ENCODE measurements around the gene ATN1.

ATN1 gene

GRCh38 chr12:6963016-6963731 lies 35.4 kb downstream of the ATN1 start:
- H3K27me3 ChIP-seq, result no peaks in the 10 kb centered on the region
- no peak for TF ChIP-seq CTCF (IDR thresholded peaks at IDR 0.05)
- no peak overlapping the region for H3K4me3 ChIP-seq (ENCODE audit: low read depth in 1 of 2, low read length in 1 of 2)
- H3K4me1 ChIP-seq (ENCODE audit: control insufficient read depth in 1 of 2, insufficient read depth in 1 of 2, low read depth in 1 of 2, low read length in 1 of 2), result peaks cover 64 to 73% of the 10 kb centered on the region in 2 experiments
- no peaks in the 10 kb centered on the region for H3K9me3 ChIP-seq
- peak overlapping the region; percentile 99 for H3K27ac ChIP-seq
- H3K36me3 ChIP-seq, result peaks cover 70% of the 10 kb centered on the region

- Histone ChIP-seq H3K4me3 (ENCODE audit: low read depth in 1 of 2, low read length in 1 of 2) (no peak overlapping the region), H3K27ac (peak overlapping the region; percentile 99), H3K9me3 (no peaks in the 10 kb centered on the region), H3K4me1 (ENCODE audit: control insufficient read depth in 1 of 2, insufficient read depth in 1 of 2, low read depth in 1 of 2, low read length in 1 of 2) (peaks cover 60 to 70% of the 10 kb centered on the region in 2 experiments), H3K27me3 (no peaks in the 10 kb centered on the region), H3K36me3 (peaks cover 70% of the 10 kb centered on the region)
- no peak for TF ChIP-seq CTCF (IDR thresholded peaks at IDR 0.05)
Measured at GRCh38 chr12:6963791-6964413, 36.1 kb downstream of the ATN1 start.

GRCh38 chr12:6964605-6965025 lies 36.9 kb downstream of the ATN1 start:
- TF ChIP-seq CTCF (IDR thresholded peaks at IDR 0.05), result no peak
- Histone ChIP-seq H3K4me3 (ENCODE audit: low read depth in 1 of 2, low read length in 1 of 2) (peak overlapping the region in 1 of 2 experiments; percentile 35), H3K9me3 (no peaks in the 10 kb centered on the region), H3K36me3 (peaks cover 64% of the 10 kb centered on the region), H3K27ac (peak overlapping the region; percentile 99), H3K27me3 (no peaks in the 10 kb centered on the region), H3K4me1 (ENCODE audit: control insufficient read depth in 1 of 2, insufficient read depth in 1 of 2, low read depth in 1 of 2, low read length in 1 of 2) (peaks cover 60 to 70% of the 10 kb centered on the region in 2 experiments)

GRCh38 chr12:6965026-6965661 lies 37.4 kb downstream of the ATN1 start:
- Histone ChIP-seq H3K36me3 (peaks cover 59% of the 10 kb centered on the region), H3K4me1 (ENCODE audit: control insufficient read depth in 1 of 2, insufficient read depth in 1 of 2, low read depth in 1 of 2, low read length in 1 of 2) (peaks cover 60 to 70% of the 10 kb centered on the region in 2 experiments), H3K27me3 (no peaks in the 10 kb centered on the region), H3K27ac (peak overlapping the region; percentile 99), H3K9me3 (no peaks in the 10 kb centered on the region), H3K4me3 (ENCODE audit: low read depth in 1 of 2, low read length in 1 of 2) (peak overlapping the region in 1 of 2 experiments; percentile 35)
- peak; percentile 96 for TF ChIP-seq CTCF (IDR thresholded peaks at IDR 0.05)

GRCh38 chr12:6965714-6966113 lies 38.0 kb downstream of the ATN1 start:
- H3K27ac ChIP-seq, result peak overlapping the region; percentile 99
- no peak for TF ChIP-seq CTCF (IDR thresholded peaks at IDR 0.05)
- H3K36me3 ChIP-seq, result peaks cover 53% of the 10 kb centered on the region
- no peak overlapping the region for H3K4me3 ChIP-seq (ENCODE audit: low read depth in 1 of 2, low read length in 1 of 2)
- H3K4me1 ChIP-seq (ENCODE audit: control insufficient read depth in 1 of 2, insufficient read depth in 1 of 2, low read depth in 1 of 2, low read length in 1 of 2), result peaks cover 55 to 68% of the 10 kb centered on the region in 2 experiments
- H3K9me3 ChIP-seq, result no peaks in the 10 kb centered on the region
- no peaks in the 10 kb centered on the region for H3K27me3 ChIP-seq
